Posterior cingulate gyrus (tissue), 11 donors: ENCODE measurements around the gene FRMD8.
A peak's percentile ranks its signal among the peaks of the same experiment; 100 is the strongest.

ENCODE experiments used
- DNase-seq, 10 donors: peaks; one replicate each; pipeline versions ENCODE4 v3.0.0 to v3.0.0-alpha.2; 2020 to 2021; ENCODE audit warnings: mixed read lengths in 3 of 10
- intact Hi-C: fragments of 100-400 bp; cut with DNase I; formaldehyde crosslinking; loops from one replicate; pipeline ENCODE4 v1.15.1; 2023

Gene FRMD8

GRCh38 chr11:65430406-65431217 lies 44.2 kb downstream of the FRMD8 start:
- peak in 1 of 10 donors; percentile 12 for DNase-seq

GRCh38 chr11:65431451-65432099 lies 45.1 kb downstream of the FRMD8 start:
- intact Hi-C loops, result no loop called here
- peak in 1 of 10 donors; percentile 6 for DNase-seq

More at GRCh38 chr11:65430406-65431217, 44.2 kb downstream of the FRMD8 start:
- intact Hi-C loops, result no loop called here

- intact Hi-C loops, result no loop called here
- DNase-seq, result no peak
These were observed 45.7 kb downstream of the FRMD8 start for GRCh38 chr11:65432100-65432650.

- intact Hi-C loops, result no loop called here
- DNase-seq, result peak in 1 of 10 donors; percentile 3
These were observed 46.5 kb downstream of the FRMD8 start for GRCh38 chr11:65432686-65433582.

- DNase-seq, result peak in 1 of 10 donors; percentile 25
- intact Hi-C loops, result no loop called here
These were observed 47.2 kb downstream of the FRMD8 start for GRCh38 chr11:65433657-65434056.

GRCh38 chr11:65434057-65434666 lies 47.7 kb downstream of the FRMD8 start:
- peak in 1 of 10 donors; percentile 8 for DNase-seq
- intact Hi-C loops, result no loop called here

- intact Hi-C loops, result no loop called here
- peak in 2 of 10 donors; percentile 14 to 28 for DNase-seq
These were observed 48.4 kb downstream of the FRMD8 start for GRCh38 chr11:65434667-65435410.

GRCh38 chr11:65435411-65435931 lies 49.0 kb downstream of the FRMD8 start:
- DNase-seq, result peak in 1 of 10 donors; percentile 11
- intact Hi-C loops, result no loop called here

- DNase-seq, result peak in 2 of 10 donors; percentile 16 to 73
These were observed 49.6 kb downstream of the FRMD8 start for GRCh38 chr11:65435981-65436411.

GRCh38 chr11:65436412-65437032 lies 50.1 kb downstream of the FRMD8 start:
- peak in 1 of 10 donors; percentile 28 for DNase-seq
- intact Hi-C loops, result no loop called here

More at GRCh38 chr11:65435981-65436411, 49.6 kb downstream of the FRMD8 start:
- intact Hi-C loops, result no loop called here

GRCh38 chr11:65437436-65438227 lies 51.2 kb downstream of the FRMD8 start:
- intact Hi-C loops, result no loop called here
- peak in 2 of 10 donors; percentile 24 to 51 for DNase-seq

- no peak for DNase-seq
- intact Hi-C loops, result no loop called here
These were observed 52.1 kb downstream of the FRMD8 start for GRCh38 chr11:65438257-65439151.

- no peak for DNase-seq
- intact Hi-C loops, result no loop called here
These were observed 53.1 kb downstream of the FRMD8 start for GRCh38 chr11:65439331-65440181.

GRCh38 chr11:65440831-65441499 lies 54.5 kb downstream of the FRMD8 start:
- intact Hi-C loops, result no loop called here
- DNase-seq, result no peak

GRCh38 chr11:65442842-65443331 lies 56.5 kb downstream of the FRMD8 start:
- intact Hi-C loops, result no loop called here
- DNase-seq, result peak in 1 of 10 donors; percentile 63
